ENCODE results near the gene VIL1.

DNA sequence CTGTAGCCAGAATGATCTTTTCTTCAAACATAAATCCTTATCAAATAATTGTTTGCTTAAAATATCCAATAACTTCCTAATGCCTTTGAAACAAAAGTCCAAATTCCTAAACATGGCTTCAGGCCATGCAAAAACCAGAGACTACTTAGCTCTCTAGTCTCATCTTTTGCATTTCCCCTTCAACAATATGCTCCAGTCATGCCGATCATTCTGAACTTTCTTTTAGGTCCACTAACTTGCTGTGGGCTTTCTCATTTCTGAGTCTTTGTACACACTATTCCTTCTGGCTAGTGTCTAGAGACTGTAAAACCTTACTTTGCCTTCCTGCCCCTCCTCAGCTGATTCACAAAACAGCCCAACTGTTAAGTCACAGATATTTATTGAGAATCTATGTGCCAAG, 51.5 kb downstream of the VIL1 start:
- TF ChIP-seq, protein P1, sequence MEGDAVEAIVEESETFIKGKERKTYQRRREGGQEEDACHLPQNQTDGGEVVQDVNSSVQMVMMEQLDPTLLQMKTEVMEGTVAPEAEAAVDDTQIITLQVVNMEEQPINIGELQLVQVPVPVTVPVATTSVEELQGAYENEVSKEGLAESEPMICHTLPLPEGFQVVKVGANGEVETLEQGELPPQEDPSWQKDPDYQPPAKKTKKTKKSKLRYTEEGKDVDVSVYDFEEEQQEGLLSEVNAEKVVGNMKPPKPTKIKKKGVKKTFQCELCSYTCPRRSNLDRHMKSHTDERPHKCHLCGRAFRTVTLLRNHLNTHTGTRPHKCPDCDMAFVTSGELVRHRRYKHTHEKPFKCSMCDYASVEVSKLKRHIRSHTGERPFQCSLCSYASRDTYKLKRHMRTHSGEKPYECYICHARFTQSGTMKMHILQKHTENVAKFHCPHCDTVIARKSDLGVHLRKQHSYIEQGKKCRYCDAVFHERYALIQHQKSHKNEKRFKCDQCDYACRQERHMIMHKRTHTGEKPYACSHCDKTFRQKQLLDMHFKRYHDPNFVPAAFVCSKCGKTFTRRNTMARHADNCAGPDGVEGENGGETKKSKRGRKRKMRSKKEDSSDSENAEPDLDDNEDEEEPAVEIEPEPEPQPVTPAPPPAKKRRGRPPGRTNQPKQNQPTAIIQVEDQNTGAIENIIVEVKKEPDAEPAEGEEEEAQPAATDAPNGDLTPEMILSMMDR (IDR thresholded peaks at IDR 0.05 in 2 of 3, conservative IDR thresholded peaks at IDR 0.05 in 1 of 3; ENCODE audit: borderline replicate concordance in 1 of 3, insufficient read depth in 1 of 3, low read depth in 2 of 3, low read length in 2 of 3) = no peak
- TF ChIP-seq RAD21 (IDR thresholded peaks at IDR 0.05; ENCODE audit: low read depth) (no peak), SP1 (IDR thresholded peaks at IDR 0.05; ENCODE audit: low read depth) (no peak), POLR2A (IDR thresholded peaks at IDR 0.05; ENCODE audit: borderline replicate concordance, extremely low read depth, insufficient read depth, insufficient read length) (no peak), EZH2 (IDR thresholded peaks at IDR 0.05) (no peak), ZNF274 (IDR thresholded peaks at IDR 0.05; ENCODE audit: low read depth, low read length) (no peak), POLR2AphosphoS5 (IDR thresholded peaks at IDR 0.05; ENCODE audit: low read depth, low read length) (no peak), JUND (IDR thresholded peaks at IDR 0.05) (no peak), ZFX (IDR thresholded peaks at IDR 0.05) (no peak), TCF7L2 (IDR thresholded peaks at IDR 0.05; ENCODE audit: borderline replicate concordance, extremely low read depth, insufficient read depth, insufficient read length) (no peak)
- TF ChIP-seq, protein P2, sequence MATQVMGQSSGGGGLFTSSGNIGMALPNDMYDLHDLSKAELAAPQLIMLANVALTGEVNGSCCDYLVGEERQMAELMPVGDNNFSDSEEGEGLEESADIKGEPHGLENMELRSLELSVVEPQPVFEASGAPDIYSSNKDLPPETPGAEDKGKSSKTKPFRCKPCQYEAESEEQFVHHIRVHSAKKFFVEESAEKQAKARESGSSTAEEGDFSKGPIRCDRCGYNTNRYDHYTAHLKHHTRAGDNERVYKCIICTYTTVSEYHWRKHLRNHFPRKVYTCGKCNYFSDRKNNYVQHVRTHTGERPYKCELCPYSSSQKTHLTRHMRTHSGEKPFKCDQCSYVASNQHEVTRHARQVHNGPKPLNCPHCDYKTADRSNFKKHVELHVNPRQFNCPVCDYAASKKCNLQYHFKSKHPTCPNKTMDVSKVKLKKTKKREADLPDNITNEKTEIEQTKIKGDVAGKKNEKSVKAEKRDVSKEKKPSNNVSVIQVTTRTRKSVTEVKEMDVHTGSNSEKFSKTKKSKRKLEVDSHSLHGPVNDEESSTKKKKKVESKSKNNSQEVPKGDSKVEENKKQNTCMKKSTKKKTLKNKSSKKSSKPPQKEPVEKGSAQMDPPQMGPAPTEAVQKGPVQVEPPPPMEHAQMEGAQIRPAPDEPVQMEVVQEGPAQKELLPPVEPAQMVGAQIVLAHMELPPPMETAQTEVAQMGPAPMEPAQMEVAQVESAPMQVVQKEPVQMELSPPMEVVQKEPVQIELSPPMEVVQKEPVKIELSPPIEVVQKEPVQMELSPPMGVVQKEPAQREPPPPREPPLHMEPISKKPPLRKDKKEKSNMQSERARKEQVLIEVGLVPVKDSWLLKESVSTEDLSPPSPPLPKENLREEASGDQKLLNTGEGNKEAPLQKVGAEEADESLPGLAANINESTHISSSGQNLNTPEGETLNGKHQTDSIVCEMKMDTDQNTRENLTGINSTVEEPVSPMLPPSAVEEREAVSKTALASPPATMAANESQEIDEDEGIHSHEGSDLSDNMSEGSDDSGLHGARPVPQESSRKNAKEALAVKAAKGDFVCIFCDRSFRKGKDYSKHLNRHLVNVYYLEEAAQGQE (IDR thresholded peaks at IDR 0.05; ENCODE audit: low read depth) = no peak
